HG03196 (cell line): Measurements from ENCODE around the gene PREX1.

Source experiments
- ATAC-seq: cut with Tn5 transposase; IDR thresholded peaks from one replicate; pipeline ENCODE4 v1.9.1; 2021; ENCODE audit not compliant: unreplicated experiment

PREX1 gene

GRCh38 chr20:48626938-48627736, 200.7 kb downstream of the PREX1 start:
- ATAC-seq, result no peak

- ATAC-seq, result no peak
Observed at GRCh38 chr20:48626226-48626937, 201.4 kb downstream of the PREX1 start.

- ATAC-seq, result no peak
Observed at GRCh38 chr20:48625136-48625900, 202.5 kb downstream of the PREX1 start.

GRCh38 chr20:48624315-48625020, 203.3 kb downstream of the PREX1 start:
- no peak for ATAC-seq

GRCh38 chr20:48623906-48624265, 203.9 kb downstream of the PREX1 start:
- no peak for ATAC-seq

- ATAC-seq, result no peak
Observed at GRCh38 chr20:48623176-48623905, 204.5 kb downstream of the PREX1 start.

- no peak for ATAC-seq
Observed at GRCh38 chr20:48622421-48622820, 205.4 kb downstream of the PREX1 start.

GRCh38 chr20:48621376-48622078, 206.3 kb downstream of the PREX1 start:
- no peak for ATAC-seq

GRCh38 chr20:48620507-48621375, 207.1 kb downstream of the PREX1 start:
- ATAC-seq, result no peak

GRCh38 chr20:48620154-48620506, 207.7 kb downstream of the PREX1 start:
- ATAC-seq, result no peak

- ATAC-seq, result no peak
Observed at GRCh38 chr20:48619126-48620101, 208.4 kb downstream of the PREX1 start.

GRCh38 chr20:48618631-48619030, 209.2 kb downstream of the PREX1 start:
- no peak for ATAC-seq

GRCh38 chr20:48618052-48618451, 209.7 kb downstream of the PREX1 start:
- ATAC-seq, result no peak

- ATAC-seq, result no peak
Observed at GRCh38 chr20:48617481-48617880, 210.3 kb downstream of the PREX1 start.

GRCh38 chr20:48616481-48616880, 211.3 kb downstream of the PREX1 start:
- no peak for ATAC-seq

- ATAC-seq, result no peak
Observed at GRCh38 chr20:48615871-48616270, 211.9 kb downstream of the PREX1 start.

GRCh38 chr20:48614593-48615274, 213.1 kb downstream of the PREX1 start:
- ATAC-seq, result no peak
